GM23338 (cell line): ENCODE results near the gene HSPA12B. TPM values are rescaled to one million over a fixed set of nuclear protein-coding genes. Genes with fewer than 3 reads are reported as not detected.

Experiments
- ATAC-seq: fragments of 200-7000 bp; cut with Tn5 transposase; 3 replicates; pipeline ENCODE4 v1.9.1; 2020
- DNase-seq: peaks from one replicate; pipeline ENCODE4 v3.0.0-alpha.2; 2015; ENCODE audit warnings: low spot score
- H2AFZ ChIP-seq: fragments of 200-600 bp; sonication (generic); 2 replicates; pipeline ENCODE4 v1.8.0; 2016; ENCODE audit warnings: antibody characterized with exemption, mild to moderate bottlenecking, moderate library complexity
- H3F3A ChIP-seq: fragments of 200-600 bp; sonication (generic); replicated peaks from 2 replicates; pipeline ENCODE4 v1.8.0; 2017; ENCODE audit warnings: antibody characterized with exemption, mixed run types, low read depth
- H3K27ac ChIP-seq: fragments of 200-600 bp; sonication (generic); 2 replicates; pipeline ENCODE4 v1.6.1; 2016; ENCODE audit warnings: low read depth
- H3K27me3 ChIP-seq: fragments of 200-600 bp; sonication (generic); 2 replicates; pipeline ENCODE4 v1.8.0; 2016; ENCODE audit warnings: mild to moderate bottlenecking, mixed run types, moderate library complexity; ENCODE audit not compliant: insufficient read depth
- H3K36me3 ChIP-seq: fragments of 200-600 bp; sonication (generic); 2 replicates; pipeline ENCODE4 v1.8.0; 2016; ENCODE audit warnings: mild to moderate bottlenecking; ENCODE audit not compliant: insufficient read depth
- H3K4me1 ChIP-seq: fragments of 200-600 bp; sonication (generic); 2 replicates; pipeline ENCODE4 v1.8.0; 2016; ENCODE audit warnings: mild to moderate bottlenecking, moderate library complexity; ENCODE audit not compliant: insufficient read depth
- H3K4me2 ChIP-seq: fragments of 200-600 bp; sonication (generic); 2 replicates; pipeline ENCODE4 v1.7.1; 2017; ENCODE audit warnings: mixed run types
- H3K4me3 ChIP-seq: fragments of 200-600 bp; sonication (generic); 2 replicates; pipeline ENCODE4 v1.6.1; 2016; ENCODE audit warnings: mixed run types
- H3K79me2 ChIP-seq: fragments of 200-600 bp; sonication (generic); replicated peaks from 2 replicates; pipeline ENCODE4 v1.8.0; 2017; ENCODE audit warnings: mild to moderate bottlenecking; ENCODE audit not compliant: insufficient read depth
- H3K9me2 ChIP-seq: fragments of 200-600 bp; sonication (generic); 2 replicates; pipeline ENCODE4 v1.8.0; 2017; ENCODE audit not compliant: insufficient read depth
- H4K20me1 ChIP-seq: fragments of 200-600 bp; sonication (generic); replicated peaks from 2 replicates; pipeline ENCODE4 v1.8.0; 2017; ENCODE audit warnings: mild to moderate bottlenecking; ENCODE audit not compliant: insufficient read depth
- H3K27ac Mint-ChIP-seq: 2 replicates; pipeline ENCODE4 v1.8.0; 2020; ENCODE audit warnings: inconsistent platforms, mild to moderate bottlenecking, moderate library complexity, mixed read lengths
- H3K27me3 Mint-ChIP-seq: 3 replicates; pipeline ENCODE4 v1.8.0; 2022; ENCODE audit warnings: low read depth, mild to moderate bottlenecking, moderate library complexity, mixed read lengths, inconsistent platforms; ENCODE audit not compliant: insufficient read depth, poor library complexity
- H3K36me3 Mint-ChIP-seq: 3 replicates; pipeline ENCODE4 v1.8.0; 2021; ENCODE audit warnings: low read depth, mild to moderate bottlenecking, inconsistent platforms, moderate library complexity, mixed read lengths
- H3K4me1 Mint-ChIP-seq: 3 replicates; pipeline ENCODE4 v1.8.0; 2020; ENCODE audit warnings: mild to moderate bottlenecking, inconsistent platforms, mixed read lengths
- H3K4me3 Mint-ChIP-seq: 3 replicates; pipeline ENCODE4 v1.8.0; 2021; ENCODE audit warnings: moderate library complexity, mild to moderate bottlenecking, inconsistent platforms, mixed read lengths
- H3K9me3 Mint-ChIP-seq: 3 replicates; pipeline ENCODE4 v1.8.0; 2020; ENCODE audit warnings: moderate library complexity, mild to moderate bottlenecking, inconsistent platforms, mixed read lengths
- CREB1 ChIP-seq: fragments of 250-450 bp; sonication (Bioruptor Pico); IDR thresholded peaks from 2 replicates; pipeline ENCODE4 v1.5.0; 2020; ENCODE audit warnings: low read depth, mild to moderate bottlenecking, moderate library complexity
- CTCF ChIP-seq, 2 experiments: fragments of 200-600 bp in 1 of 2; sonication (generic) in 1 of 2; conservative IDR thresholded peaks; 2 replicates each; pipeline versions ENCODE4 v1.5.1 to v1.6.1; 2016 to 2017; ENCODE audit warnings: antibody characterized with exemption in 2 of 2, low read depth in 2 of 2, mild to moderate bottlenecking in 2 of 2, moderate library complexity in 1 of 2
- EZH2phosphoT487 ChIP-seq: fragments of 200-600 bp; sonication (generic); IDR thresholded peaks from one replicate; pipeline ENCODE4 v1.8.1; 2018; ENCODE audit warnings: antibody characterized with exemption; ENCODE audit not compliant: unreplicated experiment
- JUNB ChIP-seq: IDR thresholded peaks from one replicate; pipeline ENCODE4 v1.6.1; 2016; ENCODE audit warnings: antibody characterized with exemption; ENCODE audit not compliant: unreplicated experiment
- POLR2AphosphoS5 ChIP-seq: IDR thresholded peaks from 2 replicates; pipeline ENCODE4 v1.6.1; 2016; ENCODE audit warnings: antibody characterized with exemption, low read depth
- REST ChIP-seq: IDR thresholded peaks from one replicate; pipeline ENCODE4 v1.6.1; 2018; ENCODE audit warnings: antibody characterized with exemption; ENCODE audit not compliant: unreplicated experiment
- ZNF331 ChIP-seq: fragments of 250-450 bp; sonication (Bioruptor Pico); IDR thresholded peaks from 2 replicates; pipeline ENCODE4 v1.5.0; 2020; ENCODE audit warnings: low read depth, mild to moderate bottlenecking, moderate library complexity
- ZNF462 ChIP-seq: fragments of 250-450 bp; sonication (Bioruptor Pico); IDR thresholded peaks from 2 replicates; pipeline ENCODE4 v1.5.0; 2020; ENCODE audit warnings: mild to moderate bottlenecking, moderate library complexity
- polyA plus RNA-seq: library from polyadenylated mRNA; unstranded; fragments of >200 nt; fragmentation: Nextera tagmentation; extraction: Ambion mirVana; gene quantifications from 2 replicates; pipeline ENCODE4 v1.2.1, GENCODE V29; 2016
- total RNA-seq: library from RNA; depleted of rRNA; stranded (reverse); fragments of >200 nt; shearing (Covaris generic); gene quantifications from 2 replicates; pipeline ENCODE4 v1.2.3, GENCODE V29; 2014

The HSPA12B gene
- total and polyA plus RNA-seq, 2 experiments from 2014 or later: 2.8 to 6.5 TPM

- Mint-ChIP-seq H3K27ac (no peak overlapping the region), H3K9me3 (no peaks in the 10 kb centered on the region), H3K36me3 (no peaks in the 10 kb centered on the region), H3K4me3 (no peak overlapping the region), H3K4me1 (peaks cover 8% of the 10 kb centered on the region), H3K27me3 (peaks cover 14% of the 10 kb centered on the region)
- Histone ChIP-seq H3K4me2 (no peak overlapping the region), H3K36me3 (no peaks in the 10 kb centered on the region), H4K20me1 (no peaks in the 10 kb centered on the region), H3K27me3 (peaks cover 10% of the 10 kb centered on the region), H3K4me1 (peaks cover 11% of the 10 kb centered on the region), H3F3A (0 out of 2 replicates have a peak, but pooled peaks cover 4% of the 10 kb centered on the region), H3K4me3 (no peak overlapping the region), H3K9me2 (no peaks in the 10 kb centered on the region), H3K79me2 (peaks cover 5% of the 10 kb centered on the region; the same call in 1 of the 2 replicates), H3K27ac (no peak overlapping the region), H2AFZ (no peak overlapping the region)
- DNase-seq (no peak), ATAC-seq (no peak)
- TF ChIP-seq ZNF331 (CRISPR knock-in tag) (no peak), POLR2AphosphoS5 (no peak), EZH2phosphoT487 (no peak), CREB1 (no peak), ZNF462 (CRISPR knock-in tag) (no peak), JUNB (no peak), REST (no peak), CTCF (conservative IDR thresholded peaks at IDR 0.05; ENCODE audit: low read depth in 2 of 2) (no peak)
Measured at GRCh38 chr20:3771552-3772058, 39.1 kb downstream of the HSPA12B start.
